IMR-90 (cell line): ENCODE results near the gene SETD3. TPM values are rescaled to one million over a fixed set of nuclear protein-coding genes. Genes with fewer than 3 reads are reported as not detected.
A peak's percentile ranks its signal among the peaks of the same experiment; 100 is the strongest.

ENCODE experiments used
- ATAC-seq: fragments of 200-7000 bp; cut with Tn5 transposase; 2 replicates; pipeline ENCODE4 v1.9.1; 2020; ENCODE audit warnings: low read depth, mild to moderate bottlenecking, moderate library complexity
- BruUV-seq: library from RNA; stranded (reverse); fragments of 400-500 nt; replicated peaks from 2 replicates; lab custom pipeline; 2021; lab: Mats Ljungman, UMichigan
- CTCF ChIA-PET: fragments of 300-600 bp; formaldehyde crosslinking; extraction: SDS; loops from one replicate; lab custom pipeline; 2021; ENCODE audit warnings: antibody characterized with exemption; lab: Yijun Ruan, JAX
- POLR2A ChIA-PET: fragments of 300-600 bp; sonication (Branson Sonifier 250); formaldehyde crosslinking; loops from one replicate; lab custom pipeline; 2022; ENCODE audit warnings: antibody characterized with exemption; ENCODE audit not compliant: unreplicated experiment; lab: Charles Lee
- DNase-seq: peaks from one replicate; pipeline ENCODE4 v3.0.0; 2013
- H2AFZ ChIP-seq: replicated peaks from 2 replicates; pipeline ENCODE3; 2013; ENCODE audit warnings: low read length, mild to moderate bottlenecking; ENCODE audit not compliant: poor library complexity
- H2AK5ac ChIP-seq: 2 replicates; pipeline ENCODE4 v1.6.1; 2013; ENCODE audit warnings: low read depth, low read length, inconsistent platforms
- H2AK9ac ChIP-seq: replicated peaks from 2 replicates; pipeline ENCODE3; 2013; ENCODE audit warnings: mild to moderate bottlenecking, low read depth, low read length, moderate library complexity; ENCODE audit not compliant: poor library complexity
- H2BK120ac ChIP-seq: 2 replicates; pipeline ENCODE4 v1.6.1; 2013; ENCODE audit warnings: low read depth, low read length, inconsistent platforms
- H2BK15ac ChIP-seq: 3 replicates; pipeline ENCODE4 v1.6.1; 2013; ENCODE audit warnings: low read depth, low read length, inconsistent platforms
- H2BK20ac ChIP-seq: 2 replicates; pipeline ENCODE4 v1.6.1; 2013; ENCODE audit warnings: low read depth, mild to moderate bottlenecking, inconsistent platforms, low read length, moderate library complexity
- H2BK5ac ChIP-seq: 2 replicates; pipeline ENCODE4 v1.6.1; 2013; ENCODE audit warnings: mild to moderate bottlenecking, low read depth, low read length, inconsistent platforms; ENCODE audit not compliant: poor library complexity, severe bottlenecking
- H3K14ac ChIP-seq: replicated peaks from 2 replicates; pipeline ENCODE4 v1.6.1; 2013; ENCODE audit warnings: low read depth, low read length, inconsistent platforms
- H3K18ac ChIP-seq: 2 replicates; pipeline ENCODE4 v1.6.1; 2013; ENCODE audit warnings: low read depth, low read length, control low read depth
- H3K23ac ChIP-seq: 2 replicates; pipeline ENCODE4 v1.6.1; 2013; ENCODE audit warnings: low read depth, low read length, inconsistent platforms
- H3K27ac ChIP-seq: 2 replicates; pipeline ENCODE4 v1.5.1; 2013; ENCODE audit warnings: mild to moderate bottlenecking, control low read depth, low read length; ENCODE audit not compliant: insufficient read depth
- H3K27me3 ChIP-seq: 2 replicates; pipeline ENCODE4 v1.6.1; 2013; ENCODE audit warnings: low read length; ENCODE audit not compliant: control insufficient read depth, insufficient read depth
- H3K36me3 ChIP-seq: 2 replicates; pipeline ENCODE4 v1.6.1; 2013; ENCODE audit warnings: low read length, mixed read lengths; ENCODE audit not compliant: control insufficient read depth, insufficient read depth
- H3K4ac ChIP-seq: 2 replicates; pipeline ENCODE4 v1.6.1; 2013; ENCODE audit warnings: low read depth, low read length, inconsistent platforms
- H3K4me1 ChIP-seq: 2 replicates; pipeline ENCODE4 v1.6.1; 2013; ENCODE audit warnings: low read length, mixed read lengths; ENCODE audit not compliant: control insufficient read depth, insufficient read depth
- H3K4me2 ChIP-seq: 2 replicates; pipeline ENCODE4 v1.6.1; 2013; ENCODE audit warnings: low read depth, mild to moderate bottlenecking, control low read depth, low read length, moderate library complexity
- H3K4me3 ChIP-seq: 2 replicates; pipeline ENCODE4 v1.5.1; 2013; ENCODE audit warnings: low read depth, mild to moderate bottlenecking, control low read depth, low read length, moderate library complexity; ENCODE audit not compliant: insufficient read depth
- H3K56ac ChIP-seq: 2 replicates; pipeline ENCODE4 v1.6.1; 2013; ENCODE audit warnings: low read length, inconsistent platforms; ENCODE audit not compliant: insufficient read depth; ENCODE audit errors: extremely low read depth
- H3K79me1 ChIP-seq, 2 experiments: 2 replicates each; pipeline ENCODE4 v1.6.1; 2013; ENCODE audit warnings: low read length in 2 of 2, inconsistent platforms in 1 of 2, low read depth in 1 of 2
- H3K9ac ChIP-seq: 2 replicates; pipeline ENCODE4 v1.6.1; 2013; ENCODE audit warnings: low read depth, low read length, control low read depth
- H3K9me1 ChIP-seq: 2 replicates; pipeline ENCODE4 v1.6.1; 2013; ENCODE audit warnings: low read length, inconsistent platforms; ENCODE audit not compliant: insufficient read depth
- H3K9me3 ChIP-seq: 2 replicates; pipeline ENCODE4 v1.6.1; 2013; ENCODE audit warnings: low read length; ENCODE audit not compliant: control insufficient read depth, insufficient read depth
- H4K20me1 ChIP-seq: 2 replicates; pipeline ENCODE4 v1.6.1; 2013; ENCODE audit warnings: low read length, inconsistent platforms; ENCODE audit not compliant: insufficient read depth
- H4K5ac ChIP-seq: 2 replicates; pipeline ENCODE4 v1.6.1; 2013; ENCODE audit warnings: mild to moderate bottlenecking, low read depth, low read length, control low read depth
- H4K8ac ChIP-seq, 2 experiments: 2 replicates each; pipeline ENCODE4 v1.6.1; 2013; ENCODE audit warnings: low read depth in 2 of 2, low read length in 2 of 2, control low read depth in 1 of 2, inconsistent platforms in 1 of 2
- H4K91ac ChIP-seq: 2 replicates; pipeline ENCODE4 v1.6.1; 2013; ENCODE audit warnings: low read depth, low read length, inconsistent platforms; ENCODE audit not compliant: insufficient read depth
- POLR2A ChIP-seq: IDR thresholded peaks from 2 replicates; pipeline ENCODE4 v1.6.1; 2012; ENCODE audit warnings: mild to moderate bottlenecking, low read depth, low read length
- RAD21 ChIP-seq: IDR thresholded peaks from 2 replicates; pipeline ENCODE4 v1.6.1; 2012; ENCODE audit warnings: low read length, improper control_type of control experiment
- WGBS, 2 experiments: methylation state at CpG; one replicate each; pipeline versions ENCODE4 v1.1.5 to v1.1.7; 2013; ENCODE audit warnings: missing lambda C conversion rate in 2 of 2; ENCODE audit not compliant: insufficient read length in 1 of 2; ENCODE audit errors: extremely low coverage in 2 of 2; 5-methylcytosine and 5-hydroxymethylcytosine counted together
- dilution Hi-C: fragments of 300-500 bp; cut with HindIII; formaldehyde crosslinking; loops from one replicate; pipeline ENCODE4 v1.14.3; 2018; ENCODE audit warnings: low sequenced_read_pairs; ENCODE audit not compliant: unreplicated experiment
- in situ Hi-C: fragments of 300-500 bp; cut with MboI; formaldehyde crosslinking; loops from 3 replicates; pipeline ENCODE4 v1.14.3; 2019; ENCODE audit warnings: low sequenced_read_pairs, inconsistent platforms, mixed read lengths
- intact Hi-C: fragments of 100-400 bp; cut with micrococcal nuclease; formaldehyde crosslinking; loops from 2 replicates; pipeline ENCODE4 v1.10.0; 2022
- polyA plus RNA-seq, 3 experiments: library from polyadenylated mRNA; depleted of rRNA; stranded (reverse); fragments of >200 nt; gene quantifications; 2 replicates each; pipeline ENCODE4 v1.2.3, GENCODE V29; 2012; ENCODE audit warnings: low replicate concordance in 1 of 3
- total RNA-seq: library from RNA; depleted of rRNA; stranded (reverse); fragments of >200 nt; gene quantifications from 2 replicates; pipeline ENCODE4 v1.2.3, GENCODE V29; 2012
- TF ChIP-seq, protein P1 (sequence below): conservative IDR thresholded peaks from 2 replicates; pipeline ENCODE4 v1.5.1; 2012; ENCODE audit warnings: mild to moderate bottlenecking, low read depth, low read length, improper control_type of control experiment

Gene SETD3
- total and polyA plus RNA-seq, 2 of the 4 experiments (the other 2 are of a cell fraction): 18.8 to 31.9 TPM

DNA sequence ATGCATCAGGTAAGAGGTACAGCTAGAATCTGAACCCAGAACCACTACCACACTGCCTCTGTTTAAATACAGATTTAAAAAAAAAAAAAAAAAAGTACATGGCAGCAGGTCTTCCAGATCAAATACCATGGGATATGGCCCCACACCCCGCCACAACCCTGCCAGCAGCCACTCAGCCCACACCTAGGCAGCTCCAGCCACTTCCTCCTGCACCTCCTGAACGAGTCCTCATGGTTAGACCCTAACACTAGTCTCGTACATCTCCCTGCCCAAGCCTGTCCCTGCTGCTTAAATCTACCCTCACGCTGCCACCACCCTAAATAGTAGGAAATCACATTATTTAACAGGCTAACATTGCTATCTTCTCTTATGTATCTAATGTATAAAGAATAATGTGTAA is 12.6 kb downstream of the SETD3 start:
- POLR2A ChIA-PET: no interaction called here
- H3K56ac ChIP-seq: no peak overlapping the region
- H3K4me1 ChIP-seq: peaks cover under 1% of the 10 kb centered on the region
- no peak overlapping the region for H3K4me3 ChIP-seq
- H3K27ac ChIP-seq: no peak overlapping the region
- no peak overlapping the region for H2BK5ac ChIP-seq
- intact Hi-C loops: no loop called here
- no peak overlapping the region for H2AFZ ChIP-seq
- dilution Hi-C loops: no loop called here
- WGBS, 2 experiments: 60% methylated on average over 2 of the region's 4 CpGs; no CpG with 5 or more reads in 1 of the 2 experiments
- ATAC-seq (no peak), DNase-seq (no peak)
- no TSS peak for BruUV-seq
- no peak overlapping the region for H2BK20ac ChIP-seq
- no peak overlapping the region for H3K4me2 ChIP-seq
- no peak overlapping the region for H2BK15ac ChIP-seq
- no peak overlapping the region for H3K4ac ChIP-seq
- H4K5ac ChIP-seq: no peak overlapping the region
- no peak overlapping the region for H3K18ac ChIP-seq
- no peak overlapping the region for H2AK9ac ChIP-seq
- H4K91ac ChIP-seq: no peak overlapping the region
- H4K20me1 ChIP-seq: peaks cover 50% of the 10 kb centered on the region
- H3K14ac ChIP-seq: no peak overlapping the region
- TF ChIP-seq RAD21: no peak
- TF ChIP-seq POLR2A: no peak
- TF ChIP-seq, protein P1, sequence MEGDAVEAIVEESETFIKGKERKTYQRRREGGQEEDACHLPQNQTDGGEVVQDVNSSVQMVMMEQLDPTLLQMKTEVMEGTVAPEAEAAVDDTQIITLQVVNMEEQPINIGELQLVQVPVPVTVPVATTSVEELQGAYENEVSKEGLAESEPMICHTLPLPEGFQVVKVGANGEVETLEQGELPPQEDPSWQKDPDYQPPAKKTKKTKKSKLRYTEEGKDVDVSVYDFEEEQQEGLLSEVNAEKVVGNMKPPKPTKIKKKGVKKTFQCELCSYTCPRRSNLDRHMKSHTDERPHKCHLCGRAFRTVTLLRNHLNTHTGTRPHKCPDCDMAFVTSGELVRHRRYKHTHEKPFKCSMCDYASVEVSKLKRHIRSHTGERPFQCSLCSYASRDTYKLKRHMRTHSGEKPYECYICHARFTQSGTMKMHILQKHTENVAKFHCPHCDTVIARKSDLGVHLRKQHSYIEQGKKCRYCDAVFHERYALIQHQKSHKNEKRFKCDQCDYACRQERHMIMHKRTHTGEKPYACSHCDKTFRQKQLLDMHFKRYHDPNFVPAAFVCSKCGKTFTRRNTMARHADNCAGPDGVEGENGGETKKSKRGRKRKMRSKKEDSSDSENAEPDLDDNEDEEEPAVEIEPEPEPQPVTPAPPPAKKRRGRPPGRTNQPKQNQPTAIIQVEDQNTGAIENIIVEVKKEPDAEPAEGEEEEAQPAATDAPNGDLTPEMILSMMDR: no peak
- CTCF ChIA-PET: interaction anchor here (0.6 to 0.7 kb wide), 2 partner anchors 8 to 13 kb away, joined by 3 read pairs; partner anchors contain the start of gene CCNK
- H3K9me1 ChIP-seq: peaks cover 18% of the 10 kb centered on the region; the same call in 1 of the 2 replicates
- H3K79me1 ChIP-seq: peaks cover 32 to 71% of the 10 kb centered on the region in 2 experiments
- no peak overlapping the region for H4K8ac ChIP-seq
- no peak overlapping the region for H2BK120ac ChIP-seq
- H3K9me3 ChIP-seq: no peaks in the 10 kb centered on the region
- no peak overlapping the region for H3K9ac ChIP-seq
- H2AK5ac ChIP-seq: 0 out of 2 replicates have a peak overlapping the region, but pooled peaks have one; percentile 12
- peaks cover 10% of the 10 kb centered on the region for H3K36me3 ChIP-seq
- in situ Hi-C loops: no loop called here
- no peaks in the 10 kb centered on the region for H3K27me3 ChIP-seq
- no peak overlapping the region for H3K23ac ChIP-seq
